ENCODE data around the gene SH2D6. TPM values are rescaled to one million over a fixed set of nuclear protein-coding genes. Genes with fewer than 3 reads are reported as not detected.

Gene SH2D6
- total and polyA plus RNA-seq, 9 of the 15 experiments (the other 6 are each of a cell fraction or from before 2014, with no cell fraction given): 0.07 to 0.76 (median 0.33) TPM; not detected in 2

- TF ChIP-seq ZBTB9 (CRISPR knock-in tag; IDR thresholded peaks at IDR 0.05) (peak; percentile 31; the same call in 1 of the 2 replicates), RBFOX2 (IDR thresholded peaks at IDR 0.05; ENCODE audit: low read depth, low read length) (peak; percentile 27; the same call in 1 of the 2 replicates), MECOM (CRISPR knock-in tag; IDR thresholded peaks at IDR 0.05) (no peak), DEAF1 (CRISPR knock-in tag; IDR thresholded peaks at IDR 0.05) (no peak), E2F5 (CRISPR knock-in tag; IDR thresholded peaks at IDR 0.05) (no peak), ZNF407 (IDR thresholded peaks at IDR 0.05; ENCODE audit: low read depth) (no peak), ESRRA (IDR thresholded peaks at IDR 0.05; ENCODE audit: borderline replicate concordance, low read depth) (no peak), ATF4 (CRISPR knock-in tag; IDR thresholded peaks at IDR 0.05) (peak; percentile 50; the same call in 1 of the 2 replicates), ZBED1 (IDR thresholded peaks at IDR 0.05) (no peak), U2AF2 (optimal IDR thresholded peaks at IDR 0.05; ENCODE audit: low read depth, low read length) (no peak), ATF7 (IDR thresholded peaks at IDR 0.05) (peak; percentile 39; the same call in 1 of the 2 replicates), FUS (optimal IDR thresholded peaks at IDR 0.05; ENCODE audit: low read depth, low read length) (no peak), ZNF764 (CRISPR knock-in tag; IDR thresholded peaks at IDR 0.05; ENCODE audit: low read depth) (no peak), NFIC (IDR thresholded peaks at IDR 0.05) (no peak)
Observed at GRCh38 chr2:85445316-85446295, 27.1 kb downstream of the SH2D6 start (continued).

All from K562 (cell line).